Measurements from ENCODE around the gene KIF7. TPM values are rescaled to one million over a fixed set of nuclear protein-coding genes. Genes with fewer than 3 reads are reported as not detected.

The KIF7 gene
- total RNA-seq, 3 donors from 2014 or later (not counting 1 experiment from before 2014, with no cell fraction given) = 0.93 to 3.6 (median 1.6) TPM

DNA sequence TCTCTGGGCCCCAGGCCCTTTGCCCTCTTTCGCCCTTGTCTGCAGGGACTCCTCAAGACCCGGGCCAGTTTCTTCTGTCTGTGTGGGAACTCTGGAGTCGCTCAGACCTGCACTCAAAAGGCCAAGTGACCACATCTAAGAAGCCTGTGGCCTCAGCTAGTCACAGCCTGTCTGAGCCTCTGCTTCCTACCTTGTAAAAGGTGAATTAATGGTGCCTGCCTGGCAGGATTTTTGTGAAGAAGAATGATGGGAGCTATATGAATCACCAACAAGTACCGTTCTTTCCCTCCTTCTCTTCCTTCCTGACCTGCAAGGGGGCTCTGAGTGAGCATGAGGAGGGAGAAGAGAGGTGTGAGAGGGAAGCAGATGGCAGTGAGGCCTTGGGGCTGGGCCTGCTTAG lies 16.4 kb upstream of the KIF7 start:
- no peaks in the 10 kb centered on the region for H3K9me3 ChIP-seq (ENCODE audit: control insufficient read depth, insufficient read depth, low read length)
- no peak overlapping the region for H3K4me3 Mint-ChIP-seq
- no peaks in the 10 kb centered on the region for H3K27me3 ChIP-seq (ENCODE audit: control insufficient read depth, insufficient read depth, low read length)
- no peaks in the 10 kb centered on the region for H3K27me3 Mint-ChIP-seq (ENCODE audit: low read depth in 2 of 2)
- no peaks in the 10 kb centered on the region for H3K36me3 Mint-ChIP-seq
- WGBS (ENCODE audit: insufficient coverage) = 13% methylated on average over 3 of the region's 4 CpGs
- ATAC-seq (no peak), DNase-seq (no peak)
- no peak overlapping the region for H3K4me3 ChIP-seq (ENCODE audit: low read length)
- H3K36me3 ChIP-seq (ENCODE audit: control insufficient read depth, insufficient read depth, low read length) = no peaks in the 10 kb centered on the region
- no peaks in the 10 kb centered on the region for H3K9me3 Mint-ChIP-seq
- TF ChIP-seq CTCF (IDR thresholded peaks at IDR 0.05) = no peak
- no peak overlapping the region for H3K27ac ChIP-seq (ENCODE audit: low read length)
- H3K27ac Mint-ChIP-seq = no peak overlapping the region
- intact Hi-C loops (cut with micrococcal nuclease) = no loop called here
- no peaks in the 10 kb centered on the region for H3K4me1 Mint-ChIP-seq
- peaks cover 4% of the 10 kb centered on the region for H3K4me1 ChIP-seq (ENCODE audit: control insufficient read depth, insufficient read depth, low read length)

- Histone ChIP-seq H3K36me3 (ENCODE audit: control insufficient read depth, insufficient read depth, low read length) (no peaks in the 10 kb centered on the region), H3K27me3 (ENCODE audit: control insufficient read depth, insufficient read depth, low read length) (peaks cover under 1% of the 10 kb centered on the region), H3K4me3 (ENCODE audit: low read length) (no peak overlapping the region), H3K27ac (ENCODE audit: low read length) (no peak overlapping the region), H3K4me1 (ENCODE audit: control insufficient read depth, insufficient read depth, low read length) (peaks cover 5% of the 10 kb centered on the region), H3K9me3 (ENCODE audit: control insufficient read depth, insufficient read depth, low read length) (no peaks in the 10 kb centered on the region)
- 90% methylated on average over 12 of the region's 12 CpGs for WGBS (ENCODE audit: insufficient coverage)
- no peak for TF ChIP-seq CTCF (IDR thresholded peaks at IDR 0.05)
- Mint-ChIP-seq H3K4me1 (no peaks in the 10 kb centered on the region), H3K27ac (no peak overlapping the region), H3K9me3 (no peaks in the 10 kb centered on the region), H3K27me3 (ENCODE audit: low read depth in 2 of 2) (no peaks in the 10 kb centered on the region), H3K36me3 (no peaks in the 10 kb centered on the region), H3K4me3 (no peak overlapping the region)
- intact Hi-C loops (cut with micrococcal nuclease) = no loop called here
- ATAC-seq = no peak
- no peak for DNase-seq
Observed at GRCh38 chr15:89670971-89671560, 15.8 kb upstream of the KIF7 start.

DNA sequence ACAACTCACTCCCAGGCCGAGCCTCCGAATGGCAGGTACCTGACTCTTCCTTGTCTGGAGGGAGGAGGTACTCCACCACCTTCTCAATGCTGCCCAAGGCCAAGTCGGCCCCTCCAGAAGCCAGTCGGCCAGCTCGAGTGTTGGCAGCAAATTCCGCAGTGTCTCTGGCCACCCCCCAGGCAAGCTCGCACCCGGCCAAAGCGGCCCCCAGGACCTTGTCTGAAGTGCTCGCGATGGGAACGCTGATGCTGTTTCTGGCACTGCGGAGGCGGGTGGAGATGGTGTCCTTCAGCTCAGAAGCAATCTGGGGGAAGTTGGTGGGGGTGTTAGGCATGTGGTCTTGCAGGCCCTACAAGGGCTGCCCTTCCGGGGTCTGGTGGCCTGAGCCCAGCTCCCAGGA lies 14.7 kb upstream of the KIF7 start:
- ATAC-seq (no peak), DNase-seq (no peak)
- Histone ChIP-seq H3K4me3 (ENCODE audit: low read length) (no peak overlapping the region), H3K36me3 (ENCODE audit: control insufficient read depth, insufficient read depth, low read length) (no peaks in the 10 kb centered on the region), H3K9me3 (ENCODE audit: control insufficient read depth, insufficient read depth, low read length) (no peaks in the 10 kb centered on the region), H3K4me1 (ENCODE audit: control insufficient read depth, insufficient read depth, low read length) (peaks cover 12% of the 10 kb centered on the region), H3K27ac (ENCODE audit: low read length) (no peak overlapping the region), H3K27me3 (ENCODE audit: control insufficient read depth, insufficient read depth, low read length) (peaks cover 2% of the 10 kb centered on the region)
- Mint-ChIP-seq H3K4me1 (peaks cover 0 to 2% of the 10 kb centered on the region in 2 donors), H3K36me3 (no peaks in the 10 kb centered on the region), H3K9me3 (no peaks in the 10 kb centered on the region), H3K27me3 (ENCODE audit: low read depth in 2 of 2) (peaks cover 0 to 1% of the 10 kb centered on the region in 2 donors), H3K4me3 (no peak overlapping the region), H3K27ac (no peak overlapping the region)
- no peak for TF ChIP-seq CTCF (IDR thresholded peaks at IDR 0.05)
- intact Hi-C loops (cut with micrococcal nuclease) = no loop called here
- 95% methylated on average over 15 of the region's 15 CpGs for WGBS (ENCODE audit: insufficient coverage)

- H3K9me3 ChIP-seq (ENCODE audit: control insufficient read depth, insufficient read depth, low read length) = no peaks in the 10 kb centered on the region
- no peaks in the 10 kb centered on the region for H3K36me3 ChIP-seq (ENCODE audit: control insufficient read depth, insufficient read depth, low read length)
- 91% methylated on average over 7 of the region's 9 CpGs for WGBS (ENCODE audit: insufficient coverage)
- TF ChIP-seq CTCF (IDR thresholded peaks at IDR 0.05) = no peak
- H3K4me1 ChIP-seq (ENCODE audit: control insufficient read depth, insufficient read depth, low read length) = peaks cover 12% of the 10 kb centered on the region
- DNase-seq (no peak), ATAC-seq (no peak)
- peaks cover 0 to 7% of the 10 kb centered on the region in 2 donors for H3K27me3 Mint-ChIP-seq (ENCODE audit: low read depth in 2 of 2)
- H3K27ac ChIP-seq (ENCODE audit: low read length) = no peak overlapping the region
- no peaks in the 10 kb centered on the region for H3K9me3 Mint-ChIP-seq
- peaks cover 0 to 7% of the 10 kb centered on the region in 2 donors for H3K4me1 Mint-ChIP-seq
- intact Hi-C loops (cut with micrococcal nuclease) = no loop called here
- H3K4me3 ChIP-seq (ENCODE audit: low read length) = no peak overlapping the region
- H3K36me3 Mint-ChIP-seq = no peaks in the 10 kb centered on the region
- H3K27ac Mint-ChIP-seq = no peak overlapping the region
- H3K4me3 Mint-ChIP-seq = no peak overlapping the region
- H3K27me3 ChIP-seq (ENCODE audit: control insufficient read depth, insufficient read depth, low read length) = peaks cover 2% of the 10 kb centered on the region
Observed at GRCh38 chr15:89669309-89669865, 14.1 kb upstream of the KIF7 start.

All from natural killer cell (primary cell).